Fibroblast of lung (primary cell): ENCODE results near the gene COG5.

Experiments used
- CTCF ChIP-seq, 2 donors: IDR thresholded peaks in 1 of 2; conservative IDR thresholded peaks in 1 of 2; 1 replicate in 1 of 2; 2 replicates in 1 of 2; pipeline ENCODE4 v1.5.1; 2011 to 2012; ENCODE audit warnings: low read length in 2 of 2, control low read depth in 1 of 2, inconsistent platforms in 1 of 2, low read depth in 1 of 2, mild to moderate bottlenecking in 1 of 2
- EZH2 ChIP-seq: IDR thresholded peaks from 2 replicates; pipeline ENCODE4 v1.5.1; 2012; ENCODE audit warnings: low read length, control low read depth, mild to moderate bottlenecking; ENCODE audit errors: missing control alignments

- TF ChIP-seq CTCF (conservative IDR thresholded peaks at IDR 0.05 in 1 of 2, IDR thresholded peaks at IDR 0.05 in 1 of 2; ENCODE audit: low read depth in 1 of 2, low read length in 2 of 2) (no peak), EZH2 (no peak)
Observed at GRCh38 chr7:107387128-107387527, 176.6 kb downstream of the COG5 start.
